Activated gamma-delta T cell (primary cell): ENCODE results near the gene MOB4.

ENCODE experiments used
- DNase-seq: peaks from one replicate; lab custom pipeline; 2025; lab: John Stamatoyannopoulos, UW

The MOB4 gene

DNA sequence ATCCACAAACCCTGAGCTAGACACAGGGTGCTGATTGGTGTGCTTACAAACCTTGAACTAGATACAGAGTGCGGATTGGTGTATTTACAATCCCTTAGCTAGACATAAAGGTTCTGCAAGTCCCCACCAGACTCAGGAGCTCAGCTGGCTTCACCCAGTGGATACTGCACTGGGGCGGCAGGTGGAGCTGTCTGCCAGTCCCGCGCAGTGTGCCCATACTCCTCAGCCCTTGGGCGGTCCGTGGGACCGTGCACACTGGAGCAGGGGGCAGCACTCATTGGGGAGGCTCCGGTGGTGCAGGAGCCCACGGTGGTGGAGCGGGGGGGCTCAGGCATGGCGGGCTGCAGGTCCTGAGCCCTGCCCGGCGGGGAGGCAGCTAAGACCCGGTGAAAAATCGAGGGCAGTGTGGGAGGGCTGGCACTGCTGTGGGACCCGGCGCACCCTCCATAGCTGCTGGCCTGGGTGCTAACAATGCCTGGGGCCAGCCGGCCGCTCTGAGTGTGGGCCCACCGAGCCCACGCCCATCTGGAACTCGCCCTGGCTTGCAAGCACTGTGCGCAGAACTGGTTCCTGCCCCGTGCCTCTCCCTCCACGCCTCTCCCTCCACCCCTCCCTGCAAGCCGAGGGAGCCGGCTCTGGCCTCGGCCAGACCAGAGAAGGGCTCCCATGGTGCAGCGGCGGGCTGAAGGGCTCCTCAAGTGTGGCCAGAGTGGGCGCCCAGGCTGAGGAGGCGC is 75.6 kb downstream of the MOB4 start:
- no peak for DNase-seq

DNA sequence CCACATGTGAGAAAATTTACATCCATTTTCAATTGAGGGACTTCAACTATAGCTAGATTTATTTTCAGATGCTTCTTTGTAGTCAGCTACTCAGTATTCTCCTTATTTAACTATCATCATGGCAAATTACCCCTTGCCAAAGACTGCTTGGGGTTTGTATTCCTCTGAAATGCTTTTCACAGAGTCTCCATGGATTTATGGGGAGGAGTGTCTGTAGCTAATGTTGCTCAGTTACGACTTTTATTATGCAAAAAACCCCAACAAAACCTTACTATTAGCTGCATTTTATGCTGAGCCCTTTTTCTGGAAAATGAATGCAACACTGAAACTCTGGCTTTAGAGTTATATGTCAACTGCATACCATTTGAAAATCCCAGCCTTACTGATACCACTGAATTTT is 80.9 kb downstream of the MOB4 start:
- DNase-seq: no peak

DNA sequence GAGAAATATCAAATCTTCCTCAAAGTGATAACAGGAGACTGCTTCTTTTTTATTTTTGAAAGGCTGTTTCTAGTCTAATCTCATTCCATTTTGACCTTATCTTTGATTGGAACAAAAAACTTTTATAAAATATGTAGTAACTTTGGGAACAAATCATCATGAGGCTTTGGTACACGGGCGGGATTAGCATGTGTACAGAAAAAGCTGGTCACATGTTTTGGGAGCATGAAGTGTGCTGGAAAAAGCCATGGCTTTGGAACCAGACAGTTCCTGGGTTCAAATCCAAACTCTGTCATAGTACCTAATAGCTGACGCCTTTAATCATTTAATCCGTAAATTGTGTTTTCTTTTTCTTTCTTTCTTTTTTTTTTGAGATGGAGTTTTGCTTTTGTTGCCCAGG is 81.3 kb downstream of the MOB4 start:
- DNase-seq: no peak

DNA sequence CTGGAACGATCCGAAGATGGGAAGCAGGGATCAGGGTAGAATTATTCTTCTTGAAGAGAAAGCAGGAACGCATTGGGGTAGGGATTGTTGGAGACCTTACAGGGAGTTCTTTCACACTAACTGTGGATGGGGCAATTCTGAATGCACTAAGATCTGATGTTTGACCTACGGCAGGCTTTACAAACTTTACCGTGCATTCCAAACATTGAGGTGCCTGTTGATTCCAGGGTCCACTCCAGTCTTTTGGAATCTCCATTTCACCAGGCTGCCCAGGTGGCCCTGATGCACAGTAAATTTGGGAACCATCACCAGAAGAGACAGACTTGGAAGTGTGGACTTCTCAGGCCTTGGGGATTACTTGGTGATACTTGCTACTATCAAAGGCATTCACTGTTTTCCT is 82.6 kb downstream of the MOB4 start:
- no peak for DNase-seq

DNA sequence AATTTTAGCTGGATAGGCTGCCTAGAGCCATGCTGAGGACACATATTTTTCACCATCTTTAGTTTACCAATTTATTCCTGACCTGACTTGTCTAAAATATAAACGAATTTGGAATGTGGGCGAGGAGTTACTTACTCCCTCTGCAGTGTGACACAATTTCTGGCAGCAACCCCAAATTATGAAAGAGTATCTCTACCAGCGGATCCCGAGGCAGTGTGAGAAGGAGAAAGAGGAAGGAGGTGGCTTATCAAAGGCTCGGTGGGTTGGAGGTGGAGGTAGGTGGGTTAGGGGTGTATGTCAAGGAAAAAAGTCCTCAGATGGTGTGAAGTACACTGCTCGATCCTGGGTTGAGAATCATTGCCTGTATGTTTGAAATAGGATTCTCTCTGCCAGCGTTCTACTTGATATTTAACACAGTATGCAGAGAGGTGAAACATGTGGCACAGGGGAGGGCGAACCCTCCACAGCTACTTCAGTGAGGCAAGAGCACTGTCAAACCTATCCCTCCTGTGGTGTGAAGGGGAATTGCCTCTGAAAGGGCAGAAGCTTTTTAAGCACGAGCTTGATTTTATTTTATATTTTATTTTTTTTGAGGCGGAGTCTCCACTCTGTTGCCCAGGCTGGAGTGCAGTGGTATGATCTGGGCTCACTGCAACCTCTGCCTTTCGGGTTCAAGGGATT is 83.6 kb downstream of the MOB4 start:
- no peak for DNase-seq

DNA sequence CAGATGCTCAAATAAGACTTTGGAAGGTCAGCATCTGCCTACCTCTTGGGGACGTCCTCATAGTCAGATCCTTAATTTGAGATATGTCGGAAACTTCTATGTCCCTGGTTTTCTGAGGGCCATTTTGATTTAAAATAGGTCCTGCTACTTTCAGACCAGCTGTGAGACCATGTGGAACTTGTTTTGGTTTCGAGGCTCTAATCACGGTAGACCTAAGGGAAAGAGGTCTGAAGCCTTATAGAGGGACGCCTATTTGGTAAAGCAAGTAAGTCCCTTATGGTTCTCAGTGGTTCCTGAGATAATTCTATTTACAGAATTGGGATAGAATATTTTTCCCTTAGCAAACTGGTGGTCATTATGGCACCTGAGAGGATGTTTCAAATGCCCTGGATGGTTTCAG is 84.4 kb downstream of the MOB4 start:
- DNase-seq: no peak

DNA sequence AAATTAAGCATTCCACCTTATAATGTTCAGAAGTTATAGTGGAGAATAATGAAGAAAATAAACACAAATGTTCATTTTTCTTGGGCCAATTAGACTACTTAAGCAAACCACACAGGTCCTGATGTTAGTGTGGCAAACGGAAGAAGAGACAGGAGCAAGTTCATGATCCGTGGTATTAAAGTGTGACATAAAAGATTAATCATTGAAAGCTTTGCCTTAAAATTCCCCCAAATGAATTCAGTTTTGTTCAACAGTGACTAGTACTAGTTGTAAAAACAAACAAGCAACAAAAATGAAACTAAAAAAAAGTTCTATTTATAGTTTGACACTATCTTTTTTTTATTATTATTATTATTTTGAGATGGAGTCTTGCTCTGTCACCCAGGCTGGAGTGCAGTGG is 85.9 kb downstream of the MOB4 start:
- DNase-seq: no peak
